ENCODE results near the gene ARHGAP33. TPM values are rescaled to one million over a fixed set of nuclear protein-coding genes. Genes with fewer than 3 reads are reported as not detected.
"Not testable (repeated sequence)": the region's sequence is repeated elsewhere in the genome, so short reads cannot be mapped to it uniquely, and the experiment has no call there.

Gene ARHGAP33
- total RNA-seq, 1 experiment from 2014 or later = 4.2 TPM

GRCh38 chr19:35755131-35755549 lies 20.2 kb upstream of the ARHGAP33 start:
- DNase-seq (ENCODE audit: low read depth) = no peak

DNA sequence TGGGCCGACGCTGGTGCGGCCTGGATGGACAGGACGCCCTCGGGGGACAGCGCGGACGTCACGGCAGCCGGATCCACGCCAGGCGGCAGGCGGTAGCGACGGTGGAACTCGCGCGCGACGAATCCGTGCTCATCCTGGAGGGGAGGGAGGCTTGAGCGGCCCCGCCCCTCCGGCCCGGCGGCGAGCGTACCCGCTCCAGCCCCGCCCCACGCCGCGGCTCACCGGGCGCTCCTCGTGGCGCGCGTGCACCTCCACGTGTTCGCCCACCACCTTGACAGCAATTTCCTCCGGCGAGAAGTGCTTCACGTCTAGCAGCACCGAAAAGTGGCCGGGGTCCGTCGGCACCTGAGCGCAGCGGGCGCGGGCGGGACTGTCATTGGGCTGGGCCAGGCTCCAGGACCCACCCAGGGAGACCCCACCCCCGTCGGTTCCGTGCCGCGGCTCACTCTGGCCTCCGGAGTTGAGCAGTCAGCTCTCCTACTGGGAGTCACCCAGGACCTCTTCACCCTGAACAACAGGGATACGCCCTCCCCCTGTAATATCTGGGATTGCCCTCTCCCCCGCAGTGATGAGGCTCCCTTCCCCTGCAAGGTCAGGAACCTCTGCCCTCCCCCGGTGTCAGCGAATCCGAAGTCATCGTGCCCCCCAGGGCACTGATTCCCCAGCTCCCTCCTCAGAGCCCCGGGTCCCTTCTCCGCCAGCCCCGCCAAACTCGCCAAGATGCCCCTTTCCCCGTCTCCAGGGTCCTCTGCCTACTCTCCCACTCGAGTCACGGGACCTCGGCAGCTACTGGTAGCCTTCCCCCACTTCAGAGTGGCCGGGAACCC lies 19.6 kb upstream of the ARHGAP33 start:
- DNase-seq (ENCODE audit: low read depth) = no peak

GRCh38 chr19:35756377-35757230 lies 18.8 kb upstream of the ARHGAP33 start, which contains the start of gene HSPB6:
Gene HSPB6 (minus strand): TSS chr19:35757029. CDS start chr19:35757008, 21 bp downstream.
- DNase-seq (ENCODE audit: low read depth) = peak; percentile 30

- peak; percentile 83 for DNase-seq (ENCODE audit: low read depth)
Measured at GRCh38 chr19:35757231-35757748, 18.1 kb upstream of the ARHGAP33 start.

DNA sequence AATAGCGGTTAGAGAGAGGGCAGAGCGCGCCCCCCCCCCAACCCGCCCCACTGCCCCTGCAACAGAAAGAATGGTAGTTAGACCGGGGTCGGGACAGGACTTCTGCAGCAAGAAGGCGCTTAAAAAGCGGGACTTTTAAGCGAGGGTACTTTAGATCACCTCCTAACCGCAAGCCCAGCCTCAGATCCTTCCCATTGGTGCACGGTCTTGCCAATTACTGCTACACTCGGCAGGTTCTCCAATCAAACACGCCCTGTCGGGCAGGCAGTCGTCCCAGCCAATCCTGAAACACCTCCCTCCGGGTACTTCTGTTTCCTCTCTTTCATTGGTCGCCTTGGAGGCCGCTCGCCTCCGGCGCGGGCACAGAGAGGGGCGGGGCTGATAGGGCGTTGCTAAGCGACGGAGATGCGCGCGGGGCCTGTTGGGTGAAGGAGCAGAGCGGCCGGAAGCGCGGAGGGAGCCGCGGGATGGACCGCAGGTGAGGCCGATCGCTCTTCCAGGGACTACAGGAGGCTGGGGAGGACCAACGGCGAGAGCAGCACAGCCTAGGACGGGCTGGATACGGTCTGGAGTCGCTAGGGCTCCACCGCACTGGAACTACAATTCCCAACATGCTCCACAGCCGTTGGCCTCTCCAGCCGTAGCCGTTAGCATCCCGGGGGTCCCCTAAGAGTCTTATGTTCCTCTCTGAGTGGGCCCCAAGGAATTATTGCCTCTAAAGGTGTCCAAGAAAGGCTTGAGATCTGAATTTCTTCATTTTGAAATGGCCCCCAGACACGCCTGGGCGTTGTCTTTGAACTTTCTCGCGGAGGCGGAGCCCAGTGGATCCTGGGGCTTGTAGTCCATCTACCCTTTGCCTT lies 17.4 kb upstream of the ARHGAP33 start, which contains the start of gene PROSER3:
Gene PROSER3 (plus strand): TSS at position 428 of the 860 bp plus-strand sequence. CDS start 40 bp downstream, at position 468.
- peak; percentile 99 for DNase-seq (ENCODE audit: low read depth)

- no peak for DNase-seq (ENCODE audit: low read depth)
Measured at GRCh38 chr19:35759697-35760096, 15.7 kb upstream of the ARHGAP33 start.

DNA sequence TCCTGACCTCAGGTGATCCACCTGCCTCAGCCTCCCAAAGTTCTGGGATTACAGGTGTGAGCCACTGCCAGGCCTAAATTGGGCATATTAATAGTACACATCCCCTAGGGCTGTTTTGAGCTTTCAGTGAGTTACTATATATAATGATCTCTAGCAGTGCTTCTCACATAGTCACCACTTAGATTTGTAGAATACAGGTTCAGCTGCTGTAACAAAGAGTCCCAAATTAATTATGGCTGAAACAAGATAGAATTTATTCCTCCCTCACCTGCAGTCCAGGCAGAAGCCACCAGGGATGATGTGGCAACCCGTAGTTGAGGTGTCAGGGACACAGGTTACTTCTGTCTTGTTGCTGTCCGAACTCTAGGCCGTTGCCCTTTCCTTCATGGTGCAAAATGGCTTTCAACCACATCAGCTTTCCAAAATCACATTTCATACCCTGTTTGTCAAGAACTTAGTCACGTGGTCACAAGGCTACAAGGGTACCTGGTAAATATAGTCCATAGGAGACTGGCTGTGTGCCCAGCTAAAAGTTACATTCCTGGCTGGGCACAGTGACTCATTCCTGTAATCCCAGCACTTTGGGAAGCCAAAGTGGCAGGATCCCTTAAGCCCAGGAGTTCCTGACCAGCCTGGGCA lies 14.5 kb upstream of the ARHGAP33 start:
- DNase-seq (ENCODE audit: low read depth) = peak; percentile 79

DNA sequence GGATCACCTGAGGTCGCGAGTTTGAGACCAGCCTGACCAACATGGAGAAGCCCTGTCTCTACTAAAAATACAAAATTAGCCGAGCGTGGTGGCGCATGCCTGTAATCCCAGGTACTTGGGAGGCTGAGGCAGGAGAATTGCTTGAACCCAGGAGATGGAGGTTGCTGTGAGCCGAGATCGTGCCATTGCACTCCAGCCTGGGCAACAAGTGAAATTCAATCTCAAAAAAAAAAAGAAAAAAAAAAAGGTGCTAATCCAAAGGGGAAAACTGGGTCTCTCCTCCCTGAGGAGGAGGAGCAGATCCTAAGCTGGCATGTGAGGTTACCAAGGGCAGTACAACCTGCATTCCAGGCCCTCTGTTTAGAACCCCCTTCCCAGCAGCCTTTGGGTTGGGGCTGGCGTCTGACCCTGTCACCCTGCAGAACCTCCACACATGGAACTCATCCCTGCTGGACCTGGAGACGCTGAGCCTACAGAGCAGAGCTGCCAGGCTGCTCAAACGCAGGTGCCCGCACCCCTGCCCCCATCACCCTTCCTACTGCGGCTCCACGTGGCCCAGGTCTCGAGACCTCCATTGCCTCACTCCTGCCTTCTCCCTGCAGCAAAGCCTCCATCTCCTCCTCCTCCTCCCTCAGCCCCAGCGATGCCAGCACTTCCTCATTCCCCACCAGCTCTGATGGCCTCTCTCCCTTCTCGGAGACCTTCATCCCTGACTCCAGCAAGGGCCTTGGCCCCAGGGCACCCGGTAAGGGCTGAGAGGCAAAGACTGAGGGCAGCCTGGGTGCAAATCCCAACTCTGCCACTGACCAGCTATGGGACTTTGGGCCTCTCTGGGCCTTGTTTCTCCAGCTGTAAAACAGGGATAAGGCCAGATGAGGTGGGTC lies 10.7 kb upstream of the ARHGAP33 start:
- DNase-seq (ENCODE audit: low read depth) = no peak

DNA sequence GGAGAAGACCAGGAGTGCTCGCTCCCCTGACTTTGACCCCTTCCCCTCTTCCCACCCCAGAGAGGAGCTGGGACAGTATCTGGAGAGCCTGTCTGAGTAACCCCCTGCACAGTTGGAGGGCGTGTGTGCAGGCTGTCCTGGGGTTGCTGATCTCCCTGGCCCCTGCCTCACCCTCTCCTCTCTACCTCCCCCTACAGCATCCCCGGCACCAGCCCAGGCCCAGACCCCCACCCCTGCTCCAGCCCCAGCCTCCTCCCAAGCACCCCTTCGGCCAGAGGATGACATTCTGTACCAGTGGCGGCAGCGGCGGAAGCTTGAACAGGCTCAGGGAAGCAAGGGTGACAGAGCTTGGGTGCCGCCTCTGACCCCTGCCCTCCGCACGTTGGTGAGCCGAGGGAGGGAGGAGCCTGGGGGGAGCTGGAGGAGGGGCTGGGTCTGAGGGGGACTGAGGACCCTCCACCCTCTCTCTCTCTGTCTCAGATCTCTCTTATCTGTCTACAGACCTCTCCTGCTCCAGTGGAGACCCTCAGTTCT lies 8.7 kb upstream of the ARHGAP33 start:
- no peak for DNase-seq (ENCODE audit: low read depth)

GRCh38 chr19:35767288-35768081 lies 7.9 kb upstream of the ARHGAP33 start:
- no peak for DNase-seq (ENCODE audit: low read depth)

- no peak for DNase-seq (ENCODE audit: low read depth)
Measured at GRCh38 chr19:35768082-35768421, 7.3 kb upstream of the ARHGAP33 start.

DNA sequence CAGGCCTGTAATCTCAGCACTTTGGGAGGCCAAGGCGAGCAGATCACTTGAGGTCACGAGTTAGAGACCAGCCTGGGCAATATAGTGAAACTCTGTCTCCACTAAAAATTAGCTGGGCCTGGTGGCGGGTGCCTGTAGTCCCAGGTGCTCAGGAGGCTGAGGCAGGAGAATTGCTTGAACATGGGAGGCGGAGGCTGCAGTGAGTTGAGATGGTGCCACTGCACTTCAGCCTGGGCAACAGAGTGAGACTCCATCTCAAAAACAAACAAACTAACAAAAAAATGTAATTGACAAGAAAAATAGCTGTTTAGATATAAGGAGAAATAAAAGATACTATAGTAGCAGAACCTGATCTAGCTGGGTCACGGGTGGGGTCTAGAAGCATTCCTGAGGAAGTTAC lies 3.0 kb upstream of the ARHGAP33 start:
- DNase-seq (ENCODE audit: low read depth) = not testable (repeated sequence)

GRCh38 chr19:35773020-35773806 lies 2.2 kb upstream of the ARHGAP33 start:
- peak; percentile 32 for DNase-seq (ENCODE audit: low read depth)

DNA sequence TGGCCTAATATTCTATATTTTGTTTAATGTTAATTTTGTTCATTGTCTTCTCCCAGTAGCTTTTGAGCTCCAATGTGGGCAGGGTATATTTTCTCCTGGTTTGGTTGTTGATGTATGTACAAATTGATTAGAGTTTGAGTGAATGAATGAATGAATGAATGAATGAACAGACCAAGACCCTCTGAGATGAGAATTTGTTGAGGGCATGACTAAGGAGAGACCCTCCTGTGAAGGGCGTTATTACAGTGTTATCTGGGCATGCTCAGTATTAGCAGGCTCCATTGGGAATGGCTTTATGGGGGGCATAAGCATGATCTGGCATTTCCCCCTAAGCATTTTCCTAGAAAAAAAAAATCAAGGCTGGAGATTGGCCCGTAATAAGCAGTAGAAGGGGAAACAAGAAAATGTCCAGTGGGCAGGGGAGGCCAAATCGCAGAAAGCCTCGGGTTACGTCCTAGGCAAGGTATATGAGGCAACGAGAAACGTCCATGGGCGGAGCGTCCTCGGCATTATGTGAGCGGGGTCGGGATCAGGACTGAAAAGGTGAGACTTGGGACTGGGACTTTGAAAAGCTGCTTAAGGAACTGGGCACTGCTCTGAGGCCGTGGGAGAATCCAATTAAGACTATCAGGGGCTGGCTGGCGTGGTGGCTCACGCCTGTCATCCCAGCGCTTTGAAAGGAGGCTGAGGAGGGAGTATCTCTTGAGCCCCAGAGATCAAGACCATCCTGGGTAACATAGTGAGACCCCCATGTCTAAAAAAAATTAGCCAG lies 904 bp upstream of the ARHGAP33 start:
- peak; percentile 25 for DNase-seq (ENCODE audit: low read depth)

DNA sequence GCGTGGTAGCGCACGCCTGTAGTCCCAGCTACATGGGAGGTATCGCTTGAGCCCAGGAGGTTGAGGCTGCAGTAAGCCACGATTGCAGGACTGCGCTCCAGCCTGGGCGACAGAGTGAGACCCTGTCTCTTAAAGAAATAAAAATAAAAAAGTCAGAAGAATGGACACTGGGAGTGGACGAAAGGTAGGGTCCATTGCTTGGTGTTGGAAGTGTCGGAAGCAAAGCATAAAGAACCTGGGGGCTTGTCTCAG lies 392 bp upstream of the ARHGAP33 start:
- no peak for DNase-seq (ENCODE audit: low read depth)

DNA sequence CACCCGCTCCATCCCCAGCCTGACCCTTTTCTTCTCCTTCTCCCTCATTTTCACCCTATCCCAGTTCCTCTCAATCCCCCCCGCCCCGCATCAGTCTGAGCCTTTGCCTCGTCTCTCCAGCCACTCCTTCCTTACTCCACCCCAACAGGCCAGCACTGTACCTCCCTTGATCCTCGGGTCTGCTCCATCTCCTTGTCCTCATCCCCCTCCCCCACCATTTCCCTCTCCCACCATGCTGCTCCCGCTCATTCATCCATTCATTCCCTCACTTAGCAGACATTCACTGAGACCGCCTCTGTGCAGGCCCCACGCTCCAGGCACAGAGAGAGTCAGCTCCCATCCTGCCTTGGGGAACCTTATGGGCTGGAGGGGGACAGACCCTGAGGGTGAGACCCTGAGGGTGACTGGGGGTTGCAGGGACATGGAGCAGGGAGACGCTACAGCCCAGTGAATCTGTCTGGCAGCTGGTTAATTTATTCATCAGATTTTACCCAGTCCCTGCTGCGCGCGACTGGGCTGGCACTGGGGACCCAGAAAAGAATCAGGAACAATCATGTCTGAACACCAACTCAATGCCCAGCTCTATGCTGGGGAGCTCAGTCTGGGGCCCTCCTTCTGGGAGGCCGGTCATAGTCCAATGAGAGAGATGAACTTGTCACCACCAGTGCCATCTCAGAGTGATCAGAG lies 881 bp downstream of the ARHGAP33 start:
- no peak for DNase-seq (ENCODE audit: low read depth)

All from M059J (cell line).